ENCODE results near the gene UQCRH.
"Not testable (repeated sequence)": the region's sequence is repeated elsewhere in the genome, so short reads cannot be mapped to it uniquely, and the experiment has no call there.

The UQCRH gene

GRCh38 chr1:46300673-46301405, 2.7 kb upstream of the UQCRH start:
- DNase-seq, result no peak

DNA sequence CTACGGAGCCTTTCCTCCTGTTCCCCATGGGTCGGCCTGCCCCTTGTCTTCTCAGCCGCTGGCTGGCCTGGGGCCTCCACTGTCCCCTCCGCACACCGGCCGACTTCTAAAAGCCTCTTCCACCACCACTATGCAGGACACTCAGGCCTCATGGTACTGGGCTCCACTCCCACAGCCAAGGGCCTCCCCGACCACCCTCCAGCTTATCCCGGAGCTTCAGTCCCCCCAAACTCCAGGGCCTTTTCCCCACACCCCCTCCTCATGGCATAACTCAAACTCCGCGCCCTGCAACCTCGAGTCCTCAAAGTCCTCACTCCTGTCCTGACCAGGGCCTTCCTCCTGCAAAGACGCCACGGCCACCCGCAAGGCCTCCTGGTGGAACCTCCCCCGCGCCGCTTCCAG, 2.1 kb upstream of the UQCRH start:
- DNase-seq, result no peak

GRCh38 chr1:46301808-46302640, 1.5 kb upstream of the UQCRH start:
- peak; percentile 68 to 75 for DNase-seq

DNA sequence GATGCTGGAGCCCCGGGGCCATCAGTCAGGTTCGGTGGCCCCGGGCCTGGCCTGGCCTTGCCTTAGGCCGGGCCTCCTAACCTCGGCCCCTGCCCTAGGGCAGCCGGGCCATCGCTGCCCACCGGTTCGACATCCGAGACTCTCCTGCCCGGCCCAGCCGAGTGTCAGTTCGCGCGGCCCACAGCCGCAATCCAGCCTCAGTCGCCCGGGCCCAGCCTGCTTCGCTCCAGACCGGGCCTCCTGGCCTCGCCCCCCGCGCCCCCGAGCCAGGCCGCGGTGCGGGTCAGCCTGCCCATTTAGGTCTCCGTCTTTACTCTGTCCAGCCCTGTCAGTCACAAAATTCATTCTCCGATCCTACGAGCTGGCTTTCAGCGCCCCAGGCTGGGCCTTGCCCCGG, 859 bp upstream of the UQCRH start:
- DNase-seq, result no peak

DNA sequence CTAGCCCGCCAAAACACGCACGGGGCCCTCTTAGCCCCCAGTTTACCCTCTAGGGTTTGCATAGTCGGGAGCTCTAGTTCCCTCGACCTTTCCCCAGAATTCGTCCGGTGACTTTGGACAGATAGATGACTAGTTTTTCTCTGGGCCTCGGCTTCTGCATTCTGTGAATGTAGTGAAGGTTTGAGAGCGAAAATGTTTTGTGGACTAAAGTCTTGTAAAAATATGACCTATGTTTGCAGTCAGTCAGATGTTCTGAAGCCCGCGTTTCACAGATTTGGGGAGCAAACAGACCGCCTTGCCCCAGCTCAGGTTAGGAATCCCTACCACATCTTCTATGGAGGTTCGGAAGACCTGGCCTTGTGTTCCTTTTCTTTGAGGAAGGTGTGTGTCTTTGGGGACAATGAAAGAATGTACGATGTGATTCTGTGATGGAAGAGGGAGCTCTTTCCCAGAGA, 401 bp downstream of the UQCRH start:
- no peak for DNase-seq

DNA sequence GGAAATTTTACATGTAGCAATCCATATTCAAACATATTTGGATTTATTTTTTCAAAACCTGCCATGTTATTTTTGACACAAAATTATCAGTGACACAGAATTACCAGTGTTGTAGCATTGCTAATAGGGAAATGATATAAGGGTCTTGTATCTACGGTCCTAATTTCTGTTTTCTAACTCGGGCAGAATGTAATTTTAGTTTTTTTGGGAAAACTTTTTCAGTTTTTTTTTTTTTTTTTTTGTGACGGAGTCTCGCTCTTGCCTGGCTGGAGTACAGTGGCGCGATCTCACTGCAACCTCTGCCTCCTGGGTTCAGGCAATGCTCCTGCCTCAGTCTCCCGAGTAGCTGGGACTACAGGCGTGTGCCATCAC, 2.6 kb downstream of the UQCRH start:
- no peak for DNase-seq

GRCh38 chr1:46309401-46310159, 6.1 kb downstream of the UQCRH start:
- DNase-seq, result no peak

GRCh38 chr1:46310321-46310720, 6.8 kb downstream of the UQCRH start:
- DNase-seq, result no peak

- no peak for DNase-seq
Measured at GRCh38 chr1:46315669-46316403, 12.3 kb downstream of the UQCRH start.

DNA sequence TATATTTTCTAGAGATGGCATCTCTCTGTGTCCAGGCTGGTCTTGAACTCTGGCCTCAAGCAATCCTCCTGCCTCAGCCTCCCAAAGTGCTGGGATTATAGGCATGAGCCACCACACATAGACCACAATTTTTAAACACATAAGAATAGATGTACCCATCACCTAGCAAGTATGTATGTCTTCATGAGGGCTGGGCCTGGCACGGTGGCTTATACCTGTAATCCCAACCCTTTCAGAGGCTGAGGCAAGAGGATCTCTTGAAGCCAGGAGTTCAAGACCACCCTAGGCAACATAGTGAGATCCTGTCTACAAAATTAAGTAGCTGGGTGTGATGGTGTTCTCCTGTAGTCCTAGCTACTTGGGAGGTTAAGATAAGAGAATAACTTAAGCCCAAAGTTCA, 13.8 kb downstream of the UQCRH start:
- DNase-seq, result no peak

DNA sequence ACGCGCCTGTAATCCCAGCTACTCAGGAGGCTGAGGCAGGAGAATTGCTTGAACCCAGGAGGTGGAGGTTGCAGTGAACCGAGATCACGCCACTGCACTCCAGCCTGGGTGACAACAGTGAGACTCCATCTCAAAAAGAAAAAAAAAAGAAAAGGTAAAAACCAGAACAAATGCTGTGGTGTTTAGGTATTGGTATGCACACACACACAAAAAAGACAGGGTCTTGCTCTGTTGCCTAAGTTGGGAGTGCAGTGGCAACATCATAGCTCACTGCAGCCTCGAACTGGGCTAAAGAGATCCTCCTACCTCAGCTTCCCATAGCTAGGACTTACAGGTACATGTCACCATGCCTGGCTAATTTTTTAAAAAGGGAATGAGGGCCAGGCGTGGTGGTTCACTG, 15.8 kb downstream of the UQCRH start:
- not testable (repeated sequence) for DNase-seq

DNA sequence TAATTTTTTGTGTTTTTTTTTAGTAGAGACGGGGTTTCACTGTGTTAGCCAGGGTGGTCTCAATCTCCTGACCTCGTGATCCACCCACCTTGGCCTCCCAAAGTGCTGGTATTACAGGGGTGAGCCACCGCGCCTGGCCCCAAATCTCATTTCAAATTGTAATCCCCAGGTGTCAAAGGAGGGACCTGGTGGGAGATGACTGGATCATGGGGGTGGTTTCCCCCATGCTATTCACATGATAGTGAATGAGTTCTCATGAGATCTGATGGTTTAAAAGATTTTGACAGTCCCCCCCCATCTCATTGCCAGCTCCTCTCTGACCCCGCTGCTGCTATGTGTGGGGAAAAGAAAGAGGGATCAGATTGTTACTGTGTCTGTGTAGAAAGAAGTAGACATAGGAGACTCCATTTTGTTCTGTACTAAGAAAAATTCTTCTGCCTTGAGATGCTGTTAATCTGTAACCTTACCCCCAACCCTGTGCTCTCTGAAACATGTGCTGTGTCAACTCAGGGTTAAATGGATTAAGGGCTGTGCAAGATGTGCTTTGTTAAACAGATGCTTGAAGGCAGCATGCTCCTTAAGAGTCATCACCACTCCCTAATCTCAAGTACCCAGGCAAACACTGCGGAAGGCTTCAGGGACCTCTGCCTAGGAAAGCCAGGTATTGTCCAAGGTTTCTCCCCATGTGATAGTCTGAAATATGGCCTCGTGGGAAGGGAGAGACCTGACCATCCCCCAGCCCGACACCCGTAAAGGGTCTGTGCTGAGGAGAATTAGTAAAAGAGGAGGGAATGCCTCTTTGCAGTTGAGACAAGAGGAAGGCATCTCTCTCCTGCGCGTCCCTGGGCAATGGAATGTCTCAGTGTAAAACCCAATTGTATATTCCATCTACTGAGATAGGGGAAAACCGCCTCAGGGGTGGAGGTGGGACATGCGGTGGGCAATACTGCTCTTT, 16.7 kb downstream of the UQCRH start:
- not testable (repeated sequence) for DNase-seq

DNA sequence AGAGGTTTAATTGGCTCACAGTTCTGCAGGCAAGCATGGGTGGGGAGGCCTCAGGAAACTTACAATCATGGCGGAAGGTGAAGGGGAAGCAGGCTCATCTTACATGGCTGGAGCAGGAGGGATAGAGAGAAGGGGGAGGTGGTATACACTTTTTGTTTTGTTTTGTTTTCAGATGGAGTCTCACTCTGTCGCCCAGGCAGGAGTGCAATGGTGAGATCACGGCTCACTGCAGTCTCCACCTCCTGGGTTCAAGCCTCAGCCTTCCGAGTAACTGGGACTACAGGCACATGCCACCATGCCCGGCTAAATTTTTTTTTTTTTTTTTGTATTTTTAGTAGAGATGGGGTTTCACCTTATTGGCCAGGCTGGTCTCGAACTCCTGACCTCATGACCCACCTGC, 18.7 kb downstream of the UQCRH start:
- DNase-seq, result not testable (repeated sequence)

DNA sequence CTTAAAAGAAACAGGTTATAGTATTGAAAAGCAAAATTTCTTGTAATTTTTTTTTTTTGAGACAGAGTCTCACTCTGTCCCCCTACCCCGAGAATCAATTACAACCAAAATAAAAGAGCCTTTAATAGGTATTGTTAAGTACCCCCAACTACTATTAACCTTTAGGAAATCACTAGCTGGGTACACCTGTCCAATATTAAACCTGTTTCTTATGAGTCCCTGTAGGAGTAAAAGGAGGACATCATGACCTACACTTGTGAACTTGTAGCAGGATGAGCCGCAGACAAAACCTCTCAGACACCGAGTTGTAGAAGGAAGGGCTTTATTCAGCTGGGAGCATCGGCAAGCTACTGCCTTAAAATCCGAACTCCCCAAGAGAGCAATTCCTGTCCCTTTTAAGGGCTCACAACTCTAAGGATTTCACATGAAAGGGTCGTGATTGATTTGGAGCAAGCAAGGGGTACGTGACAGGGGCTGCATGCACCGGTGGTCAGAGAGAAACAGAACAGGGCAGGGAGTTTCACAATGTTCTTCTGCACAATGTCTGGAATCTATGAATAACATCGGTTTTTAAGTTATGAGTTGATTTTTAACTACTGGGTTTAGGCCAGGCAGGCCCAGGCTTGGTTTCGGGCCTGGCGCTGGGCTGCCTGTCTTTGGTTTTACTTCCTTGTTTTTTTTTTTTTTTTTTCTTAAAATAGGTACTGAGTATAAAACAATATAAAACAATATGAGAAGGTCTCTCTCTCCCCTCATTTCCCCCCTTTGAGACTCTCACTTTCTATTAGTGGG, 22.0 kb downstream of the UQCRH start:
- not testable (repeated sequence) for DNase-seq

DNA sequence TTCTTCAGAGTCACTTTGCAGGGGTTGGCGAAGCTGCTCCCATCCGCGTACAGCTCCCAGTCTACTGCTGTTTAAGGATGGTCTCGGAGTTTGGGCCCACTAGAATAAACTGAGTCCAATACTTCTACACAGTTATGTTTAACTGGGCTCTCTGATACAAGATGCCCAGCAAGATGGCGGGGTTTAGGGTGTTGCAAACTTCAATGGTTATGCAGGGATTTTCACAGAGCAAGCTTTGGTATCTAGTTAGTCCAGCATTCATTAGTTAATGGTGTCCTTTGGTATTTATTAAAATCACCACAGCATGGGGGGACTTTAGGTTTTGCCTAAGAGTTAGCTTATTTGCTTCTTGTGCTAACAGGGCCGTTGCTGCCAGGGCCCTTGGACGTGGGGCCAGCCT, 24.7 kb downstream of the UQCRH start:
- DNase-seq, result not testable (repeated sequence)

GRCh38 chr1:46329807-46330206, 26.3 kb downstream of the UQCRH start:
- DNase-seq, result not testable (repeated sequence)

DNA sequence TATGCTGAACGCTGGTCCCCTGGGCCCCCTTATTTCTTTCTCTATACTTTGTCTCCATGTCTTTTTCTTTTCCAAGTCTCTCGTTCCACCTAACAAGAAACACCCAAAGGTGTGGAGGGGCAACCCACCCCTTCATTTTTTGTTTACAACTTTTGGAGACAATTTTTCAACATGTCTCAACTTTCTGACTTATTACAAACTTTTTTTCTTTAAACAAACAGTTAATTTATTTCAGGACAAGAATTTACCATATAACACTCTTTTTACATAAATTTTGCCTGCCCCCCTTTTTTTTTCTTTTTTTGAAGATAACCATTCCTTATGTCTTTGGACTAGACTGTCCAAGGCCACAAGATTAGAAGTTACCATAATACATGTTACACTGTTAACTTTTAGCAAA, 26.9 kb downstream of the UQCRH start:
- not testable (repeated sequence) for DNase-seq

GRCh38 chr1:46331786-46332540, 28.5 kb downstream of the UQCRH start:
- not testable (repeated sequence) for DNase-seq

- DNase-seq, result no peak
Measured at GRCh38 chr1:46333300-46334029, 30.0 kb downstream of the UQCRH start.

Measured in activated T-cell treated with anti-CD3 and anti-CD28 coated beads, Interleukin-2, amount 50 U/mL, for 48 hours (primary cell).